A549 (cell line): Measurements from ENCODE around the gene CEP135. TPM values are rescaled to one million over a fixed set of nuclear protein-coding genes. Genes with fewer than 3 reads are reported as not detected.

Source experiments
- ATAC-seq, 2 experiments: fragments of 200-7000 bp in 1 of 2; fragments of >200 bp in 1 of 2; cut with Nextera tagmentation in 1 of 2; cut with Tn5 transposase in 1 of 2; 3 replicates each; pipeline versions ENCODE4 v1.8.0 to v1.9.1; 2018 to 2020; ENCODE audit warnings: mild to moderate bottlenecking in 1 of 2, moderate library complexity in 1 of 2
- CTCF ChIA-PET: fragments of 300-600 bp; sonication (Branson Sonifier 250); formaldehyde crosslinking; extraction: SDS; loops from one replicate; lab custom pipeline; 2021; ENCODE audit warnings: antibody characterized with exemption, inconsistent platforms; lab: Yijun Ruan, JAX
- POLR2A ChIA-PET: fragments of 350-600 bp; formaldehyde crosslinking; extraction: SDS; loops from one replicate; lab custom pipeline; 2021; ENCODE audit warnings: antibody characterized with exemption, inconsistent platforms; lab: Yijun Ruan, JAX
- DNase-seq, 2 experiments: peaks; one replicate each; pipeline versions ENCODE4 v3.0.0 to v3.0.0-alpha.2; 2011 to 2016; ENCODE audit warnings: low read depth in 1 of 2, low spot score in 1 of 2
- FAIRE-seq: peaks from 2 replicates; lab custom pipeline; 2011; peaks lifted over from hg19 to GRCh38; lab: Jason Lieb, UNC
- H3K27ac ChIP-seq, 2 experiments: fragments of >200 bp; sonication (Bioruptor Twin); formaldehyde crosslinking; 3 replicates each; pipeline ENCODE4 v1.5.1; 2016 to 2017
- H3K4me1 ChIP-seq: fragments of >200 bp; sonication (Bioruptor Twin); formaldehyde crosslinking; 3 replicates; pipeline ENCODE4 v1.6.1; 2016
- H3K4me2 ChIP-seq: fragments of >200 bp; sonication (Bioruptor Twin); formaldehyde crosslinking; 3 replicates; pipeline ENCODE4 v1.6.1; 2016
- H3K4me3 ChIP-seq: fragments of >200 bp; sonication (Bioruptor Twin); formaldehyde crosslinking; 3 replicates; pipeline ENCODE4 v1.5.1; 2016
- H3K9me3 ChIP-seq: fragments of >200 bp; sonication (Bioruptor Twin); formaldehyde crosslinking; 3 replicates; pipeline ENCODE4 v1.6.1; 2016
- CBX2 ChIP-seq: fragments of 200-600 bp; sonication (generic); IDR thresholded peaks from 2 replicates; pipeline ENCODE4 v1.6.1; 2016; ENCODE audit warnings: low read depth, mild to moderate bottlenecking, borderline replicate concordance
- CBX8 ChIP-seq: fragments of 200-600 bp; sonication (generic); IDR thresholded peaks from 2 replicates; pipeline ENCODE4 v1.6.1; 2016
- CEBPB ChIP-seq, 2 experiments: fragments of >200 bp in 1 of 2; sonication (Bioruptor Twin) in 1 of 2; formaldehyde crosslinking in 1 of 2; IDR thresholded peaks; 2 replicates each; pipeline ENCODE4 v1.6.1; 2012 to 2016
- CHD2 ChIP-seq: fragments of 150-350 bp; IDR thresholded peaks from 2 replicates; pipeline ENCODE4 v1.6.1; 2014; ENCODE audit warnings: low read length; ENCODE audit not compliant: partially characterized antibody
- EHMT2 ChIP-seq: fragments of 200-600 bp; sonication (generic); IDR thresholded peaks from 2 replicates; pipeline ENCODE4 v1.6.1; 2016; ENCODE audit warnings: antibody characterized with exemption, low read depth, mild to moderate bottlenecking, moderate library complexity
- EP300 ChIP-seq, 2 experiments: fragments of >200 bp; sonication (Bioruptor Twin); formaldehyde crosslinking; IDR thresholded peaks; 2 replicates in 1 of 2; 3 replicates in 1 of 2; pipeline ENCODE4 v1.6.1; 2016 to 2017
- FOSL2 ChIP-seq, 2 experiments: fragments of 450-650 bp in 1 of 2; fragments of >200 bp in 1 of 2; sonication (Bioruptor Twin) in 1 of 2; formaldehyde crosslinking; IDR thresholded peaks; 2 replicates each; pipeline versions ENCODE4 v1.5.0 to v1.6.1; 2016 to 2020; ENCODE audit warnings: mild to moderate bottlenecking in 1 of 2, moderate library complexity in 1 of 2
- HES2 ChIP-seq: fragments of >200 bp; sonication (Bioruptor Twin); formaldehyde crosslinking; IDR thresholded peaks from 2 replicates; pipeline ENCODE4 v1.6.1; 2016
- HMGXB4 ChIP-seq: fragments of 250-450 bp; sonication (Bioruptor Pico); IDR thresholded peaks from 2 replicates; pipeline ENCODE4 v1.5.0; 2021; ENCODE audit warnings: mild to moderate bottlenecking, moderate library complexity, borderline replicate concordance
- HOXA7 ChIP-seq: fragments of 250-450 bp; sonication (Bioruptor Pico); IDR thresholded peaks from 2 replicates; pipeline ENCODE4 v1.5.0; 2020; ENCODE audit warnings: mild to moderate bottlenecking, moderate library complexity
- HOXB5 ChIP-seq: fragments of 250-450 bp; sonication (Bioruptor Pico); IDR thresholded peaks from 2 replicates; pipeline ENCODE4 v1.5.0; 2020; ENCODE audit warnings: mild to moderate bottlenecking, moderate library complexity
- JUN ChIP-seq, 2 experiments: fragments of >200 bp; sonication (Bioruptor Twin); formaldehyde crosslinking; IDR thresholded peaks; 2 replicates in 1 of 2; 3 replicates in 1 of 2; pipeline ENCODE4 v1.6.1; 2016 to 2017
- KDM5A ChIP-seq: fragments of 200-600 bp; sonication (generic); IDR thresholded peaks from 2 replicates; pipeline ENCODE4 v1.6.1; 2016; ENCODE audit warnings: antibody characterized with exemption, mild to moderate bottlenecking
- MAFK ChIP-seq: fragments of 450-650 bp; IDR thresholded peaks from 2 replicates; pipeline ENCODE4 v1.6.1; 2014; ENCODE audit not compliant: partially characterized antibody
- MAX ChIP-seq: IDR thresholded peaks from 2 replicates; pipeline ENCODE4 v1.6.1; 2012
- MYC ChIP-seq: IDR thresholded peaks from 2 replicates; pipeline ENCODE4 v1.6.1; 2012; ENCODE audit warnings: mild to moderate bottlenecking, inconsistent platforms, low read length, improper control_type of control experiment, borderline replicate concordance
- NFE2L2 ChIP-seq: fragments of 150-350 bp; conservative IDR thresholded peaks from 2 replicates; pipeline ENCODE4 v1.6.1; 2014; ENCODE audit warnings: low read length
- NPAS2 ChIP-seq: fragments of 250-450 bp; sonication (Bioruptor Pico); IDR thresholded peaks from 2 replicates; pipeline ENCODE4 v1.8.0; 2022; ENCODE audit warnings: mild to moderate bottlenecking, moderate library complexity, borderline replicate concordance
- PHF8 ChIP-seq: fragments of 200-600 bp; sonication (generic); IDR thresholded peaks from 2 replicates; pipeline ENCODE4 v1.6.1; 2016; ENCODE audit warnings: low read depth, mild to moderate bottlenecking, antibody characterized with exemption, moderate library complexity, borderline replicate concordance
- POLR2A ChIP-seq: IDR thresholded peaks from 2 replicates; pipeline ENCODE4 v1.6.1; 2012; ENCODE audit warnings: mild to moderate bottlenecking, low read length
- RCOR1 ChIP-seq: fragments of 150-350 bp; IDR thresholded peaks from 2 replicates; pipeline ENCODE4 v1.6.1; 2014; ENCODE audit warnings: antibody characterized with exemption, low read length, low read depth
- RFX5 ChIP-seq: fragments of 450-650 bp; IDR thresholded peaks from 2 replicates; pipeline ENCODE4 v1.7.1; 2014; ENCODE audit warnings: antibody characterized with exemption, mild to moderate bottlenecking, moderate library complexity
- RNF2 ChIP-seq: fragments of 200-600 bp; sonication (generic); IDR thresholded peaks from 2 replicates; pipeline ENCODE4 v1.6.1; 2016; ENCODE audit warnings: low read depth, mild to moderate bottlenecking, antibody characterized with exemption, moderate library complexity, borderline replicate concordance
- SMC3 ChIP-seq: fragments of >200 bp; sonication (Bioruptor Twin); formaldehyde crosslinking; IDR thresholded peaks from 3 replicates; pipeline ENCODE4 v1.6.1; 2018; ENCODE audit warnings: inconsistent platforms
- ZNF302 ChIP-seq: fragments of 250-450 bp; sonication (Bioruptor Pico); IDR thresholded peaks from 2 replicates; pipeline ENCODE4 v1.9.0; 2021; ENCODE audit warnings: inconsistent platforms, mild to moderate bottlenecking, moderate library complexity
- ZSCAN20 ChIP-seq: fragments of 250-450 bp; sonication (Bioruptor Pico); IDR thresholded peaks from 2 replicates; pipeline ENCODE4 v1.8.0; 2022; ENCODE audit warnings: mild to moderate bottlenecking, moderate library complexity
- WGBS: methylation state at CpG from one replicate; pipeline ENCODE4 v1.1.6; 2017; ENCODE audit errors: missing lambda C conversion rate; 5-methylcytosine and 5-hydroxymethylcytosine counted together
- polyA plus RNA-seq, 4 experiments: library from polyadenylated mRNA; depleted of rRNA in 3 of 4; stranded (reverse); fragments of >200 nt; fragmentation: RNase III in 1 of 4; extraction: RNeasy Plus Mini Kit Qiagen cat#74134 plus additional on column Dnase treatment in 1 of 4; gene quantifications; 2 replicates in 3 of 4; 3 replicates in 1 of 4; pipeline ENCODE4 v1.2.3, GENCODE V29; 2011 to 2017
- TF ChIP-seq, protein P1 (sequence below): IDR thresholded peaks from 2 replicates; pipeline ENCODE4 v1.6.1; 2012; ENCODE audit warnings: low read depth, borderline replicate concordance
- TF ChIP-seq, protein P2 (sequence below): fragments of 150-350 bp; IDR thresholded peaks from 2 replicates; pipeline ENCODE4 v1.6.1; 2014; ENCODE audit warnings: low read depth, mild to moderate bottlenecking, low read length

CEP135 gene
- polyA plus RNA-seq, 2 of the 4 experiments (the other 2 are of a cell fraction), result 7.3 to 10.6 TPM

- CTCF ChIA-PET, result no interaction called here
- no peak for FAIRE-seq
- POLR2A ChIA-PET, result no interaction called here
- 10% methylated on average over 2 of the region's 2 CpGs for WGBS
- no peak for TF ChIP-seq CHD2
- no peak for TF ChIP-seq HOXA7 (CRISPR knock-in tag)
- TF ChIP-seq RFX5, result no peak
- TF ChIP-seq HES2, result no peak
- no peak for TF ChIP-seq CBX8
- TF ChIP-seq CBX2, result no peak
- TF ChIP-seq ZSCAN20 (CRISPR knock-in tag), result no peak
- TF ChIP-seq SMC3, result no peak
- TF ChIP-seq MAX, result no peak
- no peak for TF ChIP-seq ZNF302 (CRISPR knock-in tag)
- no peak for TF ChIP-seq RCOR1
- Histone ChIP-seq H3K27ac (no peak overlapping the region), H3K4me3 (no peak overlapping the region), H3K4me2 (no peak overlapping the region), H3K4me1 (no peaks in the 10 kb centered on the region), H3K9me3 (no peaks in the 10 kb centered on the region)
- no peak for DNase-seq
- no peak for ATAC-seq
These were observed 92.1 kb downstream of the CEP135 start for GRCh38 chr4:56040842-56041241.

- WGBS, result 60% methylated on average over 1 of the region's 1 CpG
- TF ChIP-seq NFE2L2, result no peak
- TF ChIP-seq POLR2A, result no peak
- no peak for TF ChIP-seq RNF2
- H3K27ac ChIP-seq, result no peak overlapping the region
- H3K4me1 ChIP-seq, result no peaks in the 10 kb centered on the region
- H3K4me2 ChIP-seq, result no peak overlapping the region
- no peak for FAIRE-seq
- CTCF ChIA-PET, result no interaction called here
- no peaks in the 10 kb centered on the region for H3K9me3 ChIP-seq
- no peak overlapping the region for H3K4me3 ChIP-seq
- DNase-seq, result no peak
- POLR2A ChIA-PET, result no interaction called here
- ATAC-seq, result no peak
These were observed 93.5 kb downstream of the CEP135 start for GRCh38 chr4:56042225-56042624.

GRCh38 chr4:56048383-56048701 lies 99.6 kb downstream of the CEP135 start:
- ChIA-PET CTCF (interaction anchor here (0.6 to 1.7 kb wide), 2 partner anchors 250 to 475 kb away, joined by 4 read pairs; no protein-coding TSS in a partner anchor), POLR2A (interaction anchor here (1.4 kb wide), 1 partner anchor 99 kb away, joined by 3 read pairs; the partner anchor contains the start of gene CEP135)
- Histone ChIP-seq H3K27ac (peak overlapping the region; percentile 68 to 87; a peak in 5 of 6 replicates), H3K4me3 (peak overlapping the region; percentile 80), H3K4me1 (0 out of 3 replicates have a peak, but pooled peaks cover 4% of the 10 kb centered on the region), H3K9me3 (no peaks in the 10 kb centered on the region), H3K4me2 (peak overlapping the region; percentile 84)
- TF ChIP-seq RCOR1 (no peak), NFE2L2 (no peak), EP300 (IDR thresholded peaks at IDR 0.05) (no peak), NPAS2 (CRISPR knock-in tag) (no peak), EHMT2 (no peak), HMGXB4 (CRISPR knock-in tag) (no peak), MAFK (no peak), CEBPB (IDR thresholded peaks at IDR 0.05) (no peak), KDM5A (no peak), HOXB5 (no peak), JUN (IDR thresholded peaks at IDR 0.05) (no peak), POLR2A (no peak), FOSL2 (IDR thresholded peaks at IDR 0.05) (no peak), FOSL2 (CRISPR knock-in tag; IDR thresholded peaks at IDR 0.05) (no peak), PHF8 (no peak), RFX5 (no peak), MYC (no peak)
- TF ChIP-seq, protein P1, sequence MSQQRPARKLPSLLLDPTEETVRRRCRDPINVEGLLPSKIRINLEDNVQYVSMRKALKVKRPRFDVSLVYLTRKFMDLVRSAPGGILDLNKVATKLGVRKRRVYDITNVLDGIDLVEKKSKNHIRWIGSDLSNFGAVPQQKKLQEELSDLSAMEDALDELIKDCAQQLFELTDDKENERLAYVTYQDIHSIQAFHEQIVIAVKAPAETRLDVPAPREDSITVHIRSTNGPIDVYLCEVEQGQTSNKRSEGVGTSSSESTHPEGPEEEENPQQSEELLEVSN, result no peak
- TF ChIP-seq, protein P2, sequence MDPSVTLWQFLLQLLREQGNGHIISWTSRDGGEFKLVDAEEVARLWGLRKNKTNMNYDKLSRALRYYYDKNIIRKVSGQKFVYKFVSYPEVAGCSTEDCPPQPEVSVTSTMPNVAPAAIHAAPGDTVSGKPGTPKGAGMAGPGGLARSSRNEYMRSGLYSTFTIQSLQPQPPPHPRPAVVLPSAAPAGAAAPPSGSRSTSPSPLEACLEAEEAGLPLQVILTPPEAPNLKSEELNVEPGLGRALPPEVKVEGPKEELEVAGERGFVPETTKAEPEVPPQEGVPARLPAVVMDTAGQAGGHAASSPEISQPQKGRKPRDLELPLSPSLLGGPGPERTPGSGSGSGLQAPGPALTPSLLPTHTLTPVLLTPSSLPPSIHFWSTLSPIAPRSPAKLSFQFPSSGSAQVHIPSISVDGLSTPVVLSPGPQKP, result no peak
- ATAC-seq (no peak; a peak in 2 of 6 replicates), FAIRE-seq (no peak), DNase-seq (peak; percentile 5 to 9)
- 40% methylated on average over 5 of the region's 5 CpGs for WGBS
